ELF-1 (cell line): ENCODE data around the gene LEFTY1.

Experiments
- DNase-seq: peaks from one replicate; pipeline ENCODE4 v3.0.0-alpha.2; 2016; ENCODE audit warnings: low read depth, low spot score

Gene LEFTY1

DNA sequence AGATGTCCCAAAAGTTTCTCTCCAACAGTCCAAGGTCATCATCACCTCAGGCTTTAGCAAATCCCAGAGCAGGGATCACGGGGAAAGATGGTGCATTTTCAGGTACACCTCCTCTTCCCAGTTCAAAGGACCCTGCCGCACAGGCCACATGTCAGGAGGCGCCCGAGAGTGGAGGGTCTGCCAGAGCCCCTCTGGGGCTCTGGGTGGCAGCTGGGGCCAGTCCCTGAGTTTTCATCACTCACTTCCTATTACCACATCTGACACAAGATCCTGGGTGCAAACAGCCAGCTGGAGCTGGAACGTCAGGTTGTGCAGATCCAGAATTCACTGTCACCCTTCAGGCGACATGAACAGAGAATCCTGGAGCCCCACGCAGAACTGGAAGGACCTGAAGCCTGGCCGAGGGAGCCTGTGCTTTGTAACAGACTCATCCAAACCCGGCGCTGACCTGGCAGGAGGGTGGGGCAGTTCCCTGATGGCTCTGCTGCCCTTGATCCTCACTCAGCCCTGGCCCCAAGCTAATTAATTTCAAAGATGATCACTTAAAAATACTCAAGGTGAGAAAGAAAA, 15.6 kb downstream of the LEFTY1 start:
- no peak for DNase-seq

DNA sequence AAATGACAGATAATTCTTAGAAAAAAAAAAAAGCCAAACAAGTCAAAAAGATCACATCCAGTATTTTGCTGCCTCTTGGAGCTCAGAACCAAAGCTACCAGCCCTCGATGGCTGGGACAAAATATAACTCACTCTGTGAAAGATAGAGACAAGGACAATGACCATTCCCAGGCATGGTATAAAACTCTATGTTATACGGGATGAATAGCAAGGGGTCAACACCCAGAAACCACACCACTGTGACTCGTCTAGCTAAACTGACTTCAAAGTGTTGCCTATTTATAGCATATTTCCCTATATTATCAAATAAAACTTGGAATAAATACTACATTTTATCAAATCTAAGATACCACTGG, 16.9 kb downstream of the LEFTY1 start:
- DNase-seq = no peak

DNA sequence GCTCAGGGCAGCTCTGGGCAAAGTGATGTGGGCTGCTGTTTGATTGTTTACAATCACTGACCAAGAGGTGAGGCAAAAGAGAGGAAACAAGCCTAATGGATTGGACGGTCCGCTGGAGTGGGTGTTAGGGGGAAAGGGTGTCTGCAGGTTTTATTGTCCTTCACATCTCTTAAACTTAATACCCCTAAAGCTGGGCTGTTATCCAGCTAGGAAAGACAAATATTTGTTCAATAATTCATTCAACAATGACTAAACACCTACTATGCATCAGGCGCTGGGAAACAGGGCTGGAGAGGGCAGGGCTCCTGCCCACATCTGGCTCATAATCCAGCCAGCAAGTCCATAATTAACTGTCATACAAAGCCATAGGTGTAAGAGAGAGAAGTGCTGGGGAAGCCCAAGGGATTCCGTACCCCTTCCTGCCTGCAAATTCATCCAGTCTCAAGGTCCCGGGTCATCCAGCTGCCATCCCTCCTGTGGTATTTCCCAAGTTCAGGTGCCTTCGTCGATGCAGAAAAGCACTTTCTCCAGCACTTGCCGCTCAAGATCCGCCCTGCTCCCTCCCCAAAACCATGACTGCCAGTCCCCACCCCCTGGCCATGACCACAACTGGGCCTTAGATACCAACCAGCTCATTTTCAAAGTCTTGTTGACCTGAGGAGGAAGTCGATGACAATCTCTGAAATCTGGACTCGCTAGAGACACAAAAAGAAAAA, 17.4 kb downstream of the LEFTY1 start:
- DNase-seq = no peak

DNA sequence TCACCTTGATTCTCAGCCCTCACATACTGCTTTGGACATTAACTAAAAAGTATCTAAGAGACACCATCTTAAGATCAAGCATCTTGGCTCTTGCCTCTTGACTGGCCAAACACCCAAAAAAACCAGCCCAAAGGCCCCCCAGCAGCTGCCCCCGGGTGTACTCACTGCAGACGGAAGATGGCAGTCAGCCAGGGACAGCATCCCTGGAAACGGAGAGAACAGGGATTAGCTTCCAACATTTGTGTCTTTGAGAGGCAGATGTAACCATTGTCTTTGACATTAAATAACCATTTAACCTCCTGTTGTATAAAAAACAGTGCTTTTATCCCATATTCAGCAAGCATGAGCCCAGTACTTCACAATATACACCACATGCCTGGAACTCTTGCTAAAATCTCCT, 18.0 kb downstream of the LEFTY1 start:
- no peak for DNase-seq

DNA sequence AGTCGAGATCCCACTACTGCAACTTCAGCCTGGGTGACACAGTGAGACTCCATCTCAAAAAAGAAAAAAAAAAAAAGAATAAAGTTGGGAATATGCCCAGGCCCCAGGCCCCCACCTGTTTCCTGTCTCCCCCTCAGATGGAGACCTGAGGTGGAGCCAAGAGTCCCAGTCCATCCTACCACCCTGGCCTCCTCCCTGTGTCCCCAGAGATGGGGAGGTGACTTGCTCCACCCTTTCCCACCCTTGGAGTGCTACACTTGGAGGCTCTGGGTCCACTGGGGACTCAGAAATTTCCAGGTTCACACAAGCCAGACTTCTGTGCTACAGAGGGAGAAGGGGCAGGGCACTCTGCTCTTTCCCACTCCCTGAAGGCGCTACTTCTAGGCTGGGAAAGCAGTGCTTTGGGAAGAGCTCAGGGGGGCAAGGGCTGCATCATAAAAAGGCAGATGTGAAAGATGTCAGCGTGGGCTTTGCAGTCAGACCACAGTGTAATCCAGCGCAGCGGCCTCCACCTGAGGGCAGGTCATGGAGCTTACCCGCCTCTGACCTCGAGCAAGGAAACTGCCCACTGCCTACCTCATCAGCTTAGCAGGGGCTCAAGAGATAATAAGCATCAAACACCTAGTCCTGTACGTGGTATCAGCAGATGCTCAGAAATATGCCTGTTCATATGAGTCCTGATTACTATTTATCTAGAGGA, 20.2 kb downstream of the LEFTY1 start:
- no peak for DNase-seq

DNA sequence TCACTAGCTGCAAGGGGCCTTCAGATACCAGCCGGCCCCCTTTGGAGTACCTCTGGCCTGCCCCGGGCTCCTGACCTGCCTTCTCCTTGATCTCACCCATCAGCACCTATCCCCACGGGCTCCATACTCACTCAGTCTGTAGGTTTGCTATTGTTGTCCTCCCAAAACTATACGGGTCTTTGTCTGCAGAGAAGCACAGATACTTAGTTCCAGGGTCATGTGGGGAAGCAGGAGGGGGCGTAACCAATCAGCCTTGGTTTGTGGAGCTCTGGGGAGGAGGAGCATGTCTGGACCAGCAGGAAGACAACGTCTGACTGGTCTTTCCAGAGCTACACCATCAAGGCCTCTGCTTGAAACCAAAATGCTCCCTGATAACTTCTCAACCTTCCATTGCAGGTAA, 22.0 kb downstream of the LEFTY1 start:
- no peak for DNase-seq

DNA sequence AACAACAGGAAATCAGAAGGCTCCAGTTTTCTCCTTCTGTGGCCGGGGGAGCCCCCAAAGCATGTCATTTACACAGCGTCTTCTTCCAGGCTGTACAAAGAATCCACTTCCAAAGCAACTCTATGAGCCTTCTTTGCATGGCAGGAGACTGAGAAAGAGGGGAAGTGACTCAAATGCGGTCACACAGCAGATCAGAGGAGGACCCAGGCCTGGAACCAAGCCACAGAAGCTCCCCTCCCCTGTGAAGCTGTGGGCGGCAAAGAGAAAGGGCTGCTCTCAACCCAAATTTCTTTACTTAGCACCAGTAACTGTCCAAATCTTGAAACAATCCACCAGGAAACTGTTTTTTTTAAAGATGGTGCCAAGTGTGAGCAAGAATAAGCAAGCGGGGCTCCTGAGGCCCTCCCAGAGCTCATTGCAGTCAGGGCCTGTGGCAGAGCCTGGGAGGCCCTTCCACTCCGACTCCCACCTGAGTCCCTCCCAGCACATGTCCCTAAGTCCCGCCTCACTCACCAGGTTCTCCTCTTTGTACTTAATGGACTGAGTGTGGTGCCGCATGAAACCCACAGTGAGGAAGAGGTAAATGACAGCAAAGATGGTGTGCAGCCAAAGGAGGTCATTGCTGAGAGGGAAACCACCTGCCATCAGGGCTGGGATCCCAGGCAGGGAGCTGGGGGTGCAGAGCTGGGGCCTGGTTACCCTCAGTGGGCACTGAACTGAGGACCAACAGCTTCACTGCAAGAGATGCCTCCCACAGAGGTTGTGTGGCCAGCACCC, 22.7 kb downstream of the LEFTY1 start:
- no peak for DNase-seq

DNA sequence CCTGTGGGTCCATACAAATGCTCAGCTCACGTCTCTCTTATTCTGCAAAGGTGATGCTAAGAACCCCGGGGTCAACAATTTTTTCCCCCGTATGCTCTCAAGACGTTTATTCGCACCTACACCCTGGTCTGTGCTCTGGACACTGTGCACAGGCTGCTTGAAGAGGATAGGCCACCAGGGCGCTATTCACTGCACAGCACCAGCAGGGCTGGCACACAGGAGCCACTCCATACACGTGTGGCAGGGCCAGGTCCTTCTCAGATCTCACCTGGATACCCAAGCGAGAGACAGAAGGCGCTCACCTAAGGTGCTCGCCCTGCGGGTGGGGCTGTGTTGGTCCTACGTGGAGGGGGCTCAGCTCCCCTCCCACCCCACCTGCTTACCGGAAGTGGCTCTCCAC, 23.4 kb downstream of the LEFTY1 start:
- no peak for DNase-seq

DNA sequence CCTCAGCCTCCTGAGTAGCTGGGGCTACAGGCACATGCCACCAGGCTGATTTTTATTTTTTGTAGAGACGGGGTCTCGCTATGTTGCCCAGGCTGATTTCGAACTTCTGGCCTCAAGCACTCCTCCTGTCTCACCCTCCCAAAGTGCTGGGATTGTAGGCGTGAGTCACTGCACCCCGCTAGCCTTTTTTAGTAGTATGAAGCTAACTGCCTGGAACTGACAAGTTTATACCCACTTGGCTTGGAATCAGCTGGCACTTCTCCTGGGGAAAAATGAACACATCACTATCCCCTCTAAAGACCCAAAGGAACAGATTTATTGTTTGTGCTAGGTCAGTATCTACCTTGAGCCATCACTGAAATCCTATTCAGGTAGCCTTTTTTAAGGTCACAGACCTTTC, 25.8 kb downstream of the LEFTY1 start:
- no peak for DNase-seq

DNA sequence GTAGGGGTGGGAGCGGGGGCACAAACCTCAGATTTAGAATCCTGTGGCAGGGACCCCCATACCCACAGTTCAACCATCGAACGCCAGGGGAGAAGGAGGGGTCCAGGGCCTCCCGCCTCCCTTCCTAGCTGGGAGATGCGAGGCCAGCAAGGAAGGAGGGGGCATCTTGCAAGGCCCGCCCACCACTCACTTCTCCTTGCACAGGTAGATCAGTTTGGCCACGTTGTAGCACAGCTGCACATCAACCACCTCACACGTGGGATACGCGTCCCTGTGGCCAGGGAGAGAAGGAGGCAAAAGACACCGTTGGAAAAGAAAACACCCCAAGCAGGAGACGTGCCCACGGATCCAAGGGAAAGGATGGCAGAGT, 26.4 kb downstream of the LEFTY1 start:
- DNase-seq = no peak

DNA sequence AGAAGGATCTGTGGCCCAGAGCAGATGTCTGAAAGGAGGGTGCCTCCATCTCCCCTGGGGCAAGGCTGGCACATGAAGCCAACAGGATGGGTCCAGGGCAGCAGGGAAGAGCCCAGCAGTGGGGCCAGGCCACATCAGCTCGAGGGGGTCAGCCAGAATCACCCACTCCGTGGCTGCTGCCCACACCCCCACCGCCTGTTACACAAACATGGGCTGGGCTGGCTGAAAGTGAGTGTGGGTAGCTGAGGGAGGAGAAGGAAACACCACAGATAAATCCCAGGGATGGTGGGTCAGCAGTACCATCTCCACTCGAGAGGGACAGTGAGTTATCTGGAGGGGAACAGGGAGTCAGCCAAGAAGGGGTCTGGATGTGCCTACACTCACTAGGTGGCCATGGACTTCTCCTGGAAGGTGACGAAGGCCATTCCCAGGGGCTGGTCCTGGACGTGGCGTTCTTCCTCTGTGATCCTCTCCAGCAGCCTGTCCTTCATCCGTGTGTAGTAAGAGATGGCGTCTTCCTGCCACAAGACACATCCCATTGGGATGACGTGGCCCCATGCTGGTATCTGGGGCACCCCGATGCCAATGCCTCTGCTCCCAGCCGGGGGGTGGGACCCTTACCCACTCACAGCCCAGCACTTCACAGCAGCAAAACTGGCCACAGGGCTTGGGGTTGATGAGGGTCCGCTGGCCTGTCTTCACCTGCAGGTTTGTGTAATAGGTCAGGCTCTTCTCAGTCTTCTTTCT, 26.9 kb downstream of the LEFTY1 start:
- DNase-seq = no peak

DNA sequence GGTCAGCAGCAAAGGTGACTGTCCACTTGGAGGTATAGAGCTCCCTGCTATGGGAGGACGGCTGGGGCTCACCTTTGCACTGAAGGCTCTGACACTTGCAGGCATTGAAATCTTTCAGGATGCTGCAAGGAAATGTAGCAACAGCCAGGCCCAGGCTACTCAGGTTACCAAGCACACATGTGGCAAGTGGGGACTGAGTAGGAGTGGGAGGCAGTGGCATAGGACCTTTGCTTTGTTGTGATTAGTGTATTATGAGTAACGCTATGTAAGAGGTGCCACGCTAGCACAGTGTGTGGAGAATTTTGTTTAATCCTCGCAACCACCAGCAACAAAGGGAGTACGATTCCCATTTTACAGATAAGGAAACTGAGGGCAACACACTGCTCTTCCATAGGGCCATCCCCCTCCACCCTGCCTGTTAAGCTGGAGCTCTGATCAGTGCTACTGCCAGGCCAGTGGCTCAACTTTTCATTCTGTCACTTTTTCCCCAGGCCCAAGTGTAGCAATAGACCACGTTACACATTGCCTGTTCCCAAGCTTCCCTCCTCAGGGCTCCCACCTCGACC, 28.0 kb downstream of the LEFTY1 start:
- DNase-seq = no peak

DNA sequence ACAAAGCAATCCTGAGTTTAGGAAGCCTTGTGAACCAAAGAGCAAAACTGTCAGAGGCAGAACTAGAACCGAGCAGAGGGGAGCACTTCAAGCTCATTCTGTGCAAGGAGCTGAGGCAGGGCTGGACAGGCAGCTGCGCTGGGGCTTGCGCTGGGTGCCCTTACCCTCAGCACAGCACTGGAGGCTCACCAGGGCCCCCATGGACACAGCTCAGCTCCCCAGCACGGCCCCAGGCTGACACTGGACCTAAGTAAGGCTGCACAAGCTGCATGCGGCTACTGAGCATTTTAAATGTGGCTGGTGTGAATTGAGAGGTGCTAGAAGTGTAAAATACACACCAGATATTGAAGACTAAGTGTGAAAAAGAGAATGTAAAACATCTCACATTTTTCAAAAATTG, 28.8 kb downstream of the LEFTY1 start:
- no peak for DNase-seq

DNA sequence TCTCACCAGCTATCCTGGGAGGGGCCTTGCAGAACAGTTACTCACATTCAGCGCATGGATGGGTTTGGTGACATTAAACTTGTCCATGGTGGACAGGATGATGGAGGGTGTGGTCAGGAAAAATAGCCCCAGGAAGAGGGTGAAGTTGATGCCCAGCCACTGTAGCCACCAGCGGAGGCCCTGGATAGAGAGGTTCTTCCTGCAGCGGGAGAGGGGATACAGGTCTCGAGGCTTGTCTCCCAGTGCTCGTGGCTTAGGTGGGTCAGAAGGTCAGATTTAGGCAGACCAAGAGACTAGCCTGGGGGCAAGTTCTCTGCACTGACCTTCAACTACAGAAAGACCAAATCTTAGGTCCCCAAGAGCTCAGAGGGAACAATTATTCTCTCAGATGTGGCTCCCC, 29.8 kb downstream of the LEFTY1 start:
- no peak for DNase-seq

DNA sequence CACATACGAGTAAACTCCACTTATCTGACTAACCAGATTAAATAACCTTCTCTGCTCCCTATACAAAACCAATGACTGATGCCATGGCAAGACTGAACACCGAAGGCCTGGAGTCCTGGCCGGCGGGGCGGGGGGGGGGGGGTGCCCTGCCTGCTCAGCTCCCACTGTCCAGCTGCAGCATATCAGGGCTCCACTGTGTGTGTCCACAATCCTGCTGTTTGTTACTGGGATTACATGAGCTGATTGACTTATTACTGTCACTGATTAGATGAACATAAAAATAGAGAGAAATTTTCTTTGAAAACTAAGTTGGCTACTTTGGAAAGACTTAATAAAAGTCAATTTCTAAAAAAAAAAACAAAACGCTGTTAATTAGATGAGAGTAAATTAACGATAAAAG, 31.7 kb downstream of the LEFTY1 start:
- no peak for DNase-seq

DNA sequence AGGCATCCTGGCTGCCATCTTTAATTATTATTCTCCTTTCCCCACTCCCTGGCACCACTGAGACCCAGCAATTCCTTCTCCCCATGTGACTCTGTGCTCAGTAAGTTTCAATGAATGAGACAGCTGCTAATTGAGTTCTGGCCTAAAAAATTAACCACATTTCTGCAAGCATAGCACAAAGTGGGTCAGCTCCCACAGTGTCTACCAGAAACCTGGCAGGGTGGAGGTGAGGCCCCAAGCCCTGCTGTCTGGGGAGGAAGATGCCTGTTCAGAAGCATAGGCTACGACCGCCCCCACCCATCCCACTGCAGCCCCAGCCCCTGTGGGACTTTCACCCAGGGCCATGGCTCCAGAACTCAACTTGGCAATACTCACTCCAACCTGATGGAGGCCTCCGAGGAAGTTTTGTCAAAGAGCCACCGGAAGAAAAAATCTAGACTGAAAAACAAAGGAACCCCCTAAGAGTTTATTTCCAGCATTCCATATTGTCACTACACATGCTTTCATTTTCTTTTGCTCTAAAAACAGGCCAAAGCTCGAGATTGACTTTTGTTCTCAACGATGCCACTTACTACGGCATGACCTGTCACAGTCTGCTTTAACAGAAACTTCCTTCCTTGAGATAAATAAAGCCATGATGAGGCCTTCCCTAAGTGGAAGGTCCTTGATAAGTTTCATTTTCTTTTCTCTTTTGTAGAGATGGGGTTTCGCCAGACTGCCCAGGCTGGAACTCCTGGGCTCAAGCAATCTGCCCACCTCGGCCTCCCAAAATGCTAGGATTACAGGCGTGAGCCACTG, 33.2 kb downstream of the LEFTY1 start:
- DNase-seq = no peak

DNA sequence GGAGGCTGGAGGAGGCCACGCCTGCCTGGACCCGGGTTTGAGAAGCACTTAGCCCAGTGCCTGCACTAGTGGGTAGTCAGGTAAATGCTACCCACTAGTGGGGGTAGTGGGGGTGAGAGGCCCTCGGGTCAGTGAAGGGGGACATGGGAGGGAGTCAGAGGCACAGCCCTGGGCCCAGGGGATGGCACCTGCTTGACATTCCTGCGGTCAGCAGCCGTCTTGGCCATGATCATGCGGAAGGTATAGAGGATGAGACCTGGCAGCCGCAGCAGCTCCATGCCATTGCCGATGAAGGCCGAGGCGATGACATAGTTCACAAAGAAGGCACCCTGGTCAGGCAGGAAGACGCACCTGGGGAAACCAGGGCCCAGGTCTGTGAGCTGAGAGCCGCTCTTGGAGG, 35.5 kb downstream of the LEFTY1 start:
- DNase-seq = no peak

DNA sequence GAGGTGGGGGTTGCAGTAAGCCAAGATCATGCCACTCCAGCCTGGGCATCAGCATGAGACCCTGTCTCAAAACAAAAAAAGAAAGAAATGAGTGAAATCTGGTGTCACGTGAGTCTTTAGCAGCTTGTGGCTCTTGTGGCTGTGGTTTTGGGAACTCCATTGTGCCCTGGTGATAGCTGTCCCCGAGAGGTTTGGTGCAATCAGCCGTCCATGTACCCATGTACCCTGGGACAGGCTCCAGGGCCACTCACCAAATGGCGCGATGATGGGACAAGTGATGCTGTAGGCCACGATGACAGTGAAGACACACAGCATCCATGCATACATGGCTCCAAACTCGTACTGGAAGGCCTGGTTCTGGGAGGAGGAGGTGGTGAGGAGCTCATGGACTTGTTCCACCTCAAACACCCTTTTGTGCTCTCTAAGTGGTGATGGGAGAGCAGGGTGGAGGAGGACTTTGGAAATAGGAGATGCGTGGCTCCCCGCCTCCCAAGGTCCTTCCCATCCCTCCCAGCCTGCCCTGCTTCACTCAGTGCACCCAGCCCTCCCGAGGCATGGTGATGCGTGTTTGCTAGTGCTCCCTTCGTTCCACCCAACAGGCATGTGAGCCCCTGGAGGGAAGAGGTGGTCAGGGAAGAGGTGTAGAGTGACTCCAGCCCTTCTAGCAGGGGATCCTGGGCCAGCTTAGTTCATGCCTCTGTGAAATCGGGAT, 36.4 kb downstream of the LEFTY1 start:
- DNase-seq = no peak

DNA sequence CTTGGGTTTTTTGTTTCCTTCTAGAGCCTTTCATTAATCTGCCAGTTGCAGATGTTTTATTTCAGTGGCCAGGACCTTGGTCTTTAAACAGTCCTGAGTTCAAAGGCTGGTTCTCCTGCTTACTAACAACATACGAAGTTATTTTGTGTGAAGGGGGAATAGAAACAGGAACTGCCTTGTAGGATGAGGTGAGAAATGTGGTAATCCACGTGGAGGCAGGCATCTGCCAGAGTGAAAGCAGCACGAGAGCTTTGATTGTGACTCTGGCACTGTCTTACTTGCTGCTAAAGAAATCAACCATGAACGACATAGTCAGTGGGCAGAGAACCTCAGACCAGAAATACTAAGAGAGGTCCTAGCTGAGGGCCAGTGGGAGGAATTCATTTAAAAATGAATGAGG, 37.1 kb downstream of the LEFTY1 start:
- no peak for DNase-seq

DNA sequence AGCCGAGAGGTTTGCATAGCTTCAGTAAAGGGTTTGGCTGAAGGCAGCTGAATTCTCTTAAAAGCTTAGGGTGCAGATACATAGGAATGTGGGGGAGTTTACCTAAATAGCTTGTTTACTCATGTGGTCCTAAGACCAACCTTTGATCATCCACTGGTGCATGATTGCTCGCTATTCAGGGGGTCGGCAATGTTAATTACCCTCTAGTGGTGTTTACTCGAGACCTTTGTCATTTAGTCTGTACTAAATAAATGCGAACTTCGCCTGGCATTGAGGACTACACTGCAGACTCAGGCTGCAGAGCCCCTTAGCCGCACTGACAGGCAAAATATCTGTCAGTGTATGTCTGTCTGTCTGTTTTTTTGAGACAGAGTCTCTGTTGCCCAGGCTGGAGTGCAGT, 38.6 kb downstream of the LEFTY1 start:
- no peak for DNase-seq
